ENCODE measurements around the gene ENAH. TPM values are rescaled to one million over a fixed set of nuclear protein-coding genes. Genes with fewer than 3 reads are reported as not detected.

The ENAH gene
- polyA plus RNA-seq, 1 experiment: 121 TPM

DNA sequence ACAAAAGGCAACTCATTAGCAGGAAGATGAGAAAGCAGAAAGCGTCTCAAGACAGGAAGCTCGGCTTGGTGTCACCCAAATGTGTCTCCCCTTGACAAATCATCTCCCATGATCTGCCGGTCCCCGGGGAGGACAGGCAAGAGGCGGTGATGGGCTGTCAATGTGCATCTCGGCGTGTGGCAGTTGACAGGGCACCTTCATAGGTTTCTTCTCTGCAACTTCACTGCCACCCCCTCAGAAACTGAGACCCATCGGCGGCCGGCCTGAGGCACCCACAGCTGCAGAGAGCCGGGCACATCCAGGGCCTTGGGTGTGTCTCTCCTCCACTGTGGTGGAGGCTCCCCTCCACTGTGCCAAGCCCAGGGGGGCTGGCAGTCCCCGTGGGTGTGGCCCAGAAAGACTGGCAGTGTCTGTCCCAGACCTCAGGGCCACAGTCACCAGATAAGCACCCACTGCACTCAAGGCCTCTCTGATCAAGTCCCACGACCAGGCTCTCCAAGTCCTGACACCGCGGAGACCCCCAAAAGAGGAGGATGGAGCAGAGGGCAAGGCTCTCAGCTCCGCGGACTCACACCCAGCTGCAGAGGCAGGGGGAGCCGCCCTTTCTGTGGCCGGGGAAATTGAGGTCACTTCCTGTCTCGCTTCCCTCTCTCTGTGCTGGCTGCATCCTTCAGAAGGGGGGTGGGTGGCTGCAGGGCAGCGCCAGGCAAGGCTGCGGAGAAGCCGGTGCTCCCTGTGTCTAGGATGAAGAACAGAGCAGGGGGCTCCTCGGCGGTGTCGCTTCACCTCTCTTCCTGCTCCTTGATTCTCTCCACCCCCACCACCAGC lies 185.5 kb downstream of the ENAH start:
- DNase-seq (ENCODE audit: low read depth, low spot score): no peak
- Histone ChIP-seq H3K4me3 (ENCODE audit: low read depth, low read length) (no peak overlapping the region), H3K9me3 (ENCODE audit: control insufficient read depth, insufficient read depth, low read length) (no peaks in the 10 kb centered on the region; the same call in 1 of the 2 replicates), H3K27me3 (ENCODE audit: control insufficient read depth, insufficient read depth, low read length) (no peaks in the 10 kb centered on the region), H3K27ac (ENCODE audit: low read depth, low read length) (no peak overlapping the region)
- TF ChIP-seq, protein P1, sequence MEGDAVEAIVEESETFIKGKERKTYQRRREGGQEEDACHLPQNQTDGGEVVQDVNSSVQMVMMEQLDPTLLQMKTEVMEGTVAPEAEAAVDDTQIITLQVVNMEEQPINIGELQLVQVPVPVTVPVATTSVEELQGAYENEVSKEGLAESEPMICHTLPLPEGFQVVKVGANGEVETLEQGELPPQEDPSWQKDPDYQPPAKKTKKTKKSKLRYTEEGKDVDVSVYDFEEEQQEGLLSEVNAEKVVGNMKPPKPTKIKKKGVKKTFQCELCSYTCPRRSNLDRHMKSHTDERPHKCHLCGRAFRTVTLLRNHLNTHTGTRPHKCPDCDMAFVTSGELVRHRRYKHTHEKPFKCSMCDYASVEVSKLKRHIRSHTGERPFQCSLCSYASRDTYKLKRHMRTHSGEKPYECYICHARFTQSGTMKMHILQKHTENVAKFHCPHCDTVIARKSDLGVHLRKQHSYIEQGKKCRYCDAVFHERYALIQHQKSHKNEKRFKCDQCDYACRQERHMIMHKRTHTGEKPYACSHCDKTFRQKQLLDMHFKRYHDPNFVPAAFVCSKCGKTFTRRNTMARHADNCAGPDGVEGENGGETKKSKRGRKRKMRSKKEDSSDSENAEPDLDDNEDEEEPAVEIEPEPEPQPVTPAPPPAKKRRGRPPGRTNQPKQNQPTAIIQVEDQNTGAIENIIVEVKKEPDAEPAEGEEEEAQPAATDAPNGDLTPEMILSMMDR (IDR thresholded peaks at IDR 0.05; ENCODE audit: low read depth, low read length): no peak
- CTCF ChIA-PET: interaction anchor here (1.7 kb wide), 1 partner anchor 310 kb away, joined by 5 read pairs; the partner anchor contains the start of gene SRP9
- POLR2A ChIA-PET: no interaction called here

DNA sequence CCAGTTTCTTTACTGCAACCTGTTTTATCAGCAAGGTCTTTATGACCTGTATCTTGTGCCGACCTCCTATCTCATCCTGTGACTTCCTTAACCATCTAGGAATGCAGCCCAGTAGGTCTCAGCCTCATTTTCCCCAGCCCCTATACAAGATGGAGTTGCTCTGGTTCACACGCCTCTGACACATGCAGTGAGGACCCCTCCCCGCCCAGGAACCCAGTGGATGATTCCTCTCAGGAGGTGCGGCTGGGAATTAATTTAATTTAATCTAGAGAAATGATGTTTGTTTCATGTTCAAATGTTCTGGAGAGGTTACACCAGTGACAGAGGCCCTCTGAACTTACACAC lies 186.1 kb downstream of the ENAH start:
- ChIA-PET POLR2A (no interaction called here), CTCF (no interaction called here)

DNA sequence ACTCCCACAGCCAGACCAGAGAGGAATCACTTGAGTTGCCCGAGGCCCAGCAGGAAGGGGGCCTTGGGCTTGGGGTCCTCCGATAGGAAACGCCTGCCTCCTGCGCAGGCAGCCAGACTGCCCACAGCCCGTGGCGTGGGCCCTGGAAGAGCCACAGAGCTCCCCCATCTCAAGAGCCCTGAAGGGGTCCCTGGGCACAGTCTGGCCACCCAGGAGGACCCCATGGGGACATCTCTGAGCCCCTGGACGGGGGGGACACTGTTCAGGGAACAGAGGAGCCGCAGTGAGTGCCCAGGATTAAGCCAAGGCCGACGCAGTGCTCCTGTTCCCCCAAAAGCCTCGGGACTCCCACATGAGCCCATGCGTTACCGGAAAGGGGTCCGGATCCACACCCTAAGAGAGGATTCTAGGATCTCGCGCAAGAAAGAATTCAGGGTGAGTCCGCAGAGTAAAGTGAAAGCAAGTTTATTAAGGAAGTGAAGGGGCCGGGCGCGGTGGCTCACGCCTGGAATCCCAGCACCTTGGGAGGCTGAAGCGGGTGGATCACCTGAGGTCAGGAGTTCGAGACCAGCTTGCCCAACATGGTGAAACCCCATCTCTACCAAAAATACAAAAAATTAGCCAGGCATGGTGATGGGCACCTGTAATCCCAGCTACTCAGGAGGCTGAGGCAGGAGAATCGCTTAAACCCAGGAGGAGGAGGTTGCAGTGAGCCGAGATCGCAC lies 187.0 kb downstream of the ENAH start:
- ChIA-PET POLR2A (no interaction called here), CTCF (interaction anchor here (2.1 kb wide), 1 partner anchor 9 kb away, joined by 12 read pairs; no protein-coding TSS in a partner anchor)
- no peak overlapping the region for H3K4me3 ChIP-seq (ENCODE audit: low read depth, low read length)
- no peak for DNase-seq (ENCODE audit: low read depth, low spot score)
- TF ChIP-seq, protein P1 (IDR thresholded peaks at IDR 0.05; ENCODE audit: low read depth, low read length): no peak
- H3K9me3 ChIP-seq (ENCODE audit: control insufficient read depth, insufficient read depth, low read length): no peaks in the 10 kb centered on the region; the same call in 1 of the 2 replicates
- H3K27ac ChIP-seq (ENCODE audit: low read depth, low read length): no peak overlapping the region
- no peaks in the 10 kb centered on the region for H3K27me3 ChIP-seq (ENCODE audit: control insufficient read depth, insufficient read depth, low read length)

More for the DNA sequence above, 186.1 kb downstream of the ENAH start:
- no peak for DNase-seq (ENCODE audit: low read depth, low spot score)
- Histone ChIP-seq H3K27ac (ENCODE audit: low read depth, low read length) (no peak overlapping the region), H3K4me3 (ENCODE audit: low read depth, low read length) (no peak overlapping the region), H3K27me3 (ENCODE audit: control insufficient read depth, insufficient read depth, low read length) (no peaks in the 10 kb centered on the region), H3K9me3 (ENCODE audit: control insufficient read depth, insufficient read depth, low read length) (no peaks in the 10 kb centered on the region; the same call in 1 of the 2 replicates)
- TF ChIP-seq, protein P1 (IDR thresholded peaks at IDR 0.05; ENCODE audit: low read depth, low read length): no peak

DNA sequence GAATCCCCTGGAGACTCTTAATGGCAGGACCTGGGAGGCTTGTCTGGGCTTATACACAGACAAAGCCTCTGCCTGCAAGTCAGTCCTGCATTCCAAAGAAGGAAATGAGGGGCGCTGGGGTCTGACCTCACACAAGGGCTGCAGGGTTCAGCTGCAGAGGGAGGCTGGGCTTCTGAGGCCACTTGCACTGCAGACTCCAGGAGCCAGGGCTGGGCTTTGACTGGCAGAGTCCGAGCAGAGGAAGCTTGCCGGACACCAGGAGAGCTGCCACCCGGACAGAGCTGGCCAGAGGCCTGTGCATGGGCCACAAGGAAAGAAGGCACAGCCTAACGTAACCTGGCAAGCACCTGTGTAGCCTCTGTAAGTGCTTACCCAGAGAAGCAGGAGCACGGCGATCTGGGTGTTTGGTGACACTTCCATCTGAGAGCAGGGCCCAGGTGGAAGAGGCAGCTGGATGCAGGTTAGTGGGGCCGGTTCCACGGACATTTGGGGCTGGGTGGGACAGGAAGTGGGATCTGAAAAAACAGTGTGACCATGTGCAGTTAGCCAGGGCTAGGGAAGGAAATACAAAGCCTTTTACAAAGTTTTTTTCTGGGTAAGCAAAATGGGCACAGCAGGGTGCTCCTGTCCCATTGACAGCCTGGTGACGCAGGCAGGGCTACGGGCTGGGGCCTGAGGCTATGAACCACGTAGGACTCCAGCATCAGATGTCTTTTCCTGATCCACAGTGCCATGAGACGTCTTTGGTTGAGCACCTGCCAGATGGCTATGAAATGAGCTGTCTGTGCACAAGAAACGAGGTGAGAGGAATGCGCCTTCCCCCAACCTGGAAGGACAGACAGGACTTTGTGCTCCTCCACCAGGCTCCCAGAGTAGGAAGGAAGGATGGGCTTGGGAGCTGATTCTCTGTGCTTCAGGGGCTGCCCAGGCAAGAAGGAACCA lies 187.8 kb downstream of the ENAH start:
- CTCF ChIA-PET: interaction anchor here (2.1 kb wide), 1 partner anchor 10 kb away, joined by 12 read pairs; no protein-coding TSS in a partner anchor
- TF ChIP-seq, protein P1 (IDR thresholded peaks at IDR 0.05; ENCODE audit: low read depth, low read length): no peak
- no peak for DNase-seq (ENCODE audit: low read depth, low spot score)
- POLR2A ChIA-PET: no interaction called here
- Histone ChIP-seq H3K9me3 (ENCODE audit: control insufficient read depth, insufficient read depth, low read length) (no peaks in the 10 kb centered on the region; the same call in 1 of the 2 replicates), H3K27ac (ENCODE audit: low read depth, low read length) (no peak overlapping the region), H3K4me3 (ENCODE audit: low read depth, low read length) (no peak overlapping the region), H3K27me3 (ENCODE audit: control insufficient read depth, insufficient read depth, low read length) (no peaks in the 10 kb centered on the region)

Measured in AG04450 (cell line).